Karpas-422 (cell line): ENCODE data around the gene DNAH9. TPM values are rescaled to one million over a fixed set of nuclear protein-coding genes. Genes with fewer than 3 reads are reported as not detected.

ENCODE experiments used
- DNase-seq: peaks from one replicate; pipeline ENCODE4 v3.0.0-alpha.2; 2015
- H2AFZ ChIP-seq: fragments of 200-600 bp; sonication (generic); 2 replicates; pipeline ENCODE4 v1.6.1; 2014; ENCODE audit warnings: antibody characterized with exemption, low read length, mixed read lengths
- H3K27ac ChIP-seq: fragments of 200-600 bp; sonication (generic); 2 replicates; pipeline ENCODE4 v1.5.1; 2014; ENCODE audit warnings: mild to moderate bottlenecking, low read length, moderate library complexity
- H3K27me3 ChIP-seq: fragments of 200-600 bp; sonication (generic); 2 replicates; pipeline ENCODE4 v1.6.1; 2014; ENCODE audit warnings: low read length, mixed read lengths
- H3K36me3 ChIP-seq: fragments of 200-600 bp; sonication (generic); 2 replicates; pipeline ENCODE4 v1.6.1; 2014; ENCODE audit warnings: low read length, mixed read lengths; ENCODE audit not compliant: insufficient read depth
- H3K4me1 ChIP-seq: fragments of 200-600 bp; sonication (generic); 2 replicates; pipeline ENCODE4 v1.6.1; 2014; ENCODE audit warnings: mild to moderate bottlenecking, low read length, mixed read lengths
- H3K4me2 ChIP-seq: fragments of 200-600 bp; sonication (generic); 2 replicates; pipeline ENCODE4 v1.6.1; 2014; ENCODE audit warnings: low read length, low read depth, mild to moderate bottlenecking; ENCODE audit not compliant: poor library complexity, severe bottlenecking
- H3K4me3 ChIP-seq: fragments of 200-600 bp; sonication (generic); 2 replicates; pipeline ENCODE4 v1.5.1; 2014; ENCODE audit warnings: mild to moderate bottlenecking, antibody characterized with exemption, low read length, mixed read lengths
- H3K79me2 ChIP-seq: fragments of 200-600 bp; sonication (generic); 2 replicates; pipeline ENCODE4 v1.6.1; 2014; ENCODE audit warnings: mild to moderate bottlenecking, low read length, mixed read lengths
- H3K9ac ChIP-seq: fragments of 200-600 bp; sonication (generic); 2 replicates; pipeline ENCODE4 v1.6.0; 2014; ENCODE audit warnings: low read length
- H3K9me2 ChIP-seq: fragments of 200-600 bp; sonication (generic), shearing (Covaris generic); replicated peaks from 2 replicates; pipeline ENCODE4 v1.6.0; 2014; ENCODE audit warnings: mild to moderate bottlenecking, low read length, moderate library complexity; ENCODE audit not compliant: insufficient read depth
- H3K9me3 ChIP-seq: fragments of 300-700, 200-600 bp; sonication (generic); 2 replicates; pipeline ENCODE4 v1.6.1; 2014; ENCODE audit warnings: low read length, mixed read lengths
- H4K20me1 ChIP-seq: fragments of 200-600 bp; sonication (generic); 2 replicates; pipeline ENCODE4 v1.6.1; 2014; ENCODE audit warnings: mild to moderate bottlenecking, antibody characterized with exemption, low read length, low read depth; ENCODE audit not compliant: insufficient read depth
- total RNA-seq: library from RNA; depleted of rRNA; stranded (reverse); fragments of >200 nt; shearing (Covaris generic); gene quantifications from 2 replicates; pipeline ENCODE4 v1.2.3, GENCODE V29; 2014; ENCODE audit warnings: low replicate concordance

Gene DNAH9
- total RNA-seq, 1 experiment from 2014 or later, result not detected

GRCh38 chr17:11720816-11721215, 122.5 kb downstream of the DNAH9 start:
- Histone ChIP-seq H3K9me2 (no peaks in the 10 kb centered on the region), H4K20me1 (no peaks in the 10 kb centered on the region), H3K9me3 (no peaks in the 10 kb centered on the region), H3K27me3 (no peaks in the 10 kb centered on the region), H3K4me1 (no peaks in the 10 kb centered on the region), H2AFZ (no peak overlapping the region), H3K4me2 (no peak overlapping the region), H3K79me2 (no peaks in the 10 kb centered on the region), H3K27ac (no peak overlapping the region), H3K4me3 (no peak overlapping the region), H3K9ac (no peak overlapping the region), H3K36me3 (no peaks in the 10 kb centered on the region)
- no peak for DNase-seq

GRCh38 chr17:11730747-11731146, 132.5 kb downstream of the DNAH9 start:
- no peak overlapping the region for H3K4me2 ChIP-seq
- no peaks in the 10 kb centered on the region for H3K9me2 ChIP-seq
- H3K27ac ChIP-seq, result no peak overlapping the region
- no peaks in the 10 kb centered on the region for H3K36me3 ChIP-seq
- no peaks in the 10 kb centered on the region for H3K27me3 ChIP-seq
- DNase-seq, result no peak
- H3K4me1 ChIP-seq, result no peaks in the 10 kb centered on the region
- H2AFZ ChIP-seq, result no peak overlapping the region
- no peak overlapping the region for H3K9ac ChIP-seq
- no peaks in the 10 kb centered on the region for H4K20me1 ChIP-seq
- H3K79me2 ChIP-seq, result no peaks in the 10 kb centered on the region
- H3K4me3 ChIP-seq, result no peak overlapping the region
- no peaks in the 10 kb centered on the region for H3K9me3 ChIP-seq

- H3K9ac ChIP-seq, result no peak overlapping the region
- H3K9me3 ChIP-seq, result no peaks in the 10 kb centered on the region
- H3K9me2 ChIP-seq, result no peaks in the 10 kb centered on the region
- no peak overlapping the region for H3K4me2 ChIP-seq
- H3K27ac ChIP-seq, result no peak overlapping the region
- DNase-seq, result no peak
- no peak overlapping the region for H2AFZ ChIP-seq
- H4K20me1 ChIP-seq, result no peaks in the 10 kb centered on the region
- H3K4me1 ChIP-seq, result no peaks in the 10 kb centered on the region
- no peaks in the 10 kb centered on the region for H3K36me3 ChIP-seq
- no peaks in the 10 kb centered on the region for H3K79me2 ChIP-seq
- H3K4me3 ChIP-seq, result no peak overlapping the region
- no peaks in the 10 kb centered on the region for H3K27me3 ChIP-seq
These were observed 138.5 kb downstream of the DNAH9 start for GRCh38 chr17:11736613-11737312.

- no peaks in the 10 kb centered on the region for H3K9me3 ChIP-seq
- H4K20me1 ChIP-seq, result no peaks in the 10 kb centered on the region
- H3K27me3 ChIP-seq, result no peaks in the 10 kb centered on the region
- no peak overlapping the region for H3K9ac ChIP-seq
- no peak overlapping the region for H3K4me3 ChIP-seq
- H3K4me2 ChIP-seq, result no peak overlapping the region
- H3K4me1 ChIP-seq, result no peaks in the 10 kb centered on the region
- H3K36me3 ChIP-seq, result no peaks in the 10 kb centered on the region
- no peak for DNase-seq
- H3K79me2 ChIP-seq, result no peaks in the 10 kb centered on the region
- H2AFZ ChIP-seq, result no peak overlapping the region
- H3K27ac ChIP-seq, result no peak overlapping the region
- H3K9me2 ChIP-seq, result no peaks in the 10 kb centered on the region
These were observed 139.0 kb downstream of the DNAH9 start for GRCh38 chr17:11737313-11737679.

- Histone ChIP-seq H3K27me3 (no peaks in the 10 kb centered on the region), H3K4me1 (no peaks in the 10 kb centered on the region), H3K4me3 (no peak overlapping the region), H3K4me2 (no peak overlapping the region), H3K9me3 (no peaks in the 10 kb centered on the region), H3K27ac (no peak overlapping the region), H3K36me3 (no peaks in the 10 kb centered on the region), H4K20me1 (no peaks in the 10 kb centered on the region), H3K79me2 (no peaks in the 10 kb centered on the region), H3K9me2 (no peaks in the 10 kb centered on the region), H3K9ac (no peak overlapping the region), H2AFZ (no peak overlapping the region)
- no peak for DNase-seq
These were observed 139.9 kb downstream of the DNAH9 start for GRCh38 chr17:11738151-11738550.

- Histone ChIP-seq H3K9me3 (no peaks in the 10 kb centered on the region), H3K4me2 (no peak overlapping the region), H3K9me2 (no peaks in the 10 kb centered on the region), H3K4me3 (no peak overlapping the region), H3K4me1 (no peaks in the 10 kb centered on the region), H3K36me3 (no peaks in the 10 kb centered on the region), H3K27me3 (no peaks in the 10 kb centered on the region), H3K27ac (no peak overlapping the region), H3K9ac (no peak overlapping the region), H4K20me1 (no peaks in the 10 kb centered on the region), H2AFZ (no peak overlapping the region), H3K79me2 (no peaks in the 10 kb centered on the region)
- no peak for DNase-seq
These were observed 141.1 kb downstream of the DNAH9 start for GRCh38 chr17:11739351-11739750.

GRCh38 chr17:11739848-11740247, 141.6 kb downstream of the DNAH9 start:
- Histone ChIP-seq H2AFZ (no peak overlapping the region), H3K36me3 (no peaks in the 10 kb centered on the region), H3K4me3 (no peak overlapping the region), H3K27me3 (no peaks in the 10 kb centered on the region), H3K9me3 (no peaks in the 10 kb centered on the region), H3K27ac (no peak overlapping the region), H3K4me1 (no peaks in the 10 kb centered on the region), H3K79me2 (no peaks in the 10 kb centered on the region), H3K9me2 (no peaks in the 10 kb centered on the region), H3K9ac (no peak overlapping the region), H3K4me2 (no peak overlapping the region), H4K20me1 (no peaks in the 10 kb centered on the region)
- DNase-seq, result no peak

GRCh38 chr17:11742886-11743285, 144.6 kb downstream of the DNAH9 start:
- H3K4me3 ChIP-seq, result no peak overlapping the region
- H3K79me2 ChIP-seq, result no peaks in the 10 kb centered on the region
- no peaks in the 10 kb centered on the region for H3K4me1 ChIP-seq
- no peaks in the 10 kb centered on the region for H3K36me3 ChIP-seq
- H3K9me3 ChIP-seq, result no peaks in the 10 kb centered on the region
- H3K27me3 ChIP-seq, result no peaks in the 10 kb centered on the region
- no peak overlapping the region for H2AFZ ChIP-seq
- H3K4me2 ChIP-seq, result no peak overlapping the region
- H4K20me1 ChIP-seq, result no peaks in the 10 kb centered on the region
- no peak overlapping the region for H3K27ac ChIP-seq
- DNase-seq, result no peak
- H3K9ac ChIP-seq, result no peak overlapping the region
- no peaks in the 10 kb centered on the region for H3K9me2 ChIP-seq
